Muscle of leg (tissue), 16 donors: ENCODE data around the gene ATF5. TPM values are rescaled to one million over a fixed set of nuclear protein-coding genes. Genes with fewer than 3 reads are reported as not detected.
A peak's percentile ranks its signal among the peaks of the same experiment; 100 is the strongest.

Experiments
- DNase-seq: peaks from one replicate; pipeline ENCODE4 v3.0.0; 2013
- H3K27ac ChIP-seq: one replicate; pipeline ENCODE4 v1.5.1; 2013; ENCODE audit warnings: mild to moderate bottlenecking, low read length, control low read depth
- H3K27me3 ChIP-seq: one replicate; pipeline ENCODE4 v1.6.1; 2013; ENCODE audit warnings: low read length; ENCODE audit not compliant: control insufficient read depth, insufficient read depth
- H3K36me3 ChIP-seq: one replicate; pipeline ENCODE4 v1.6.1; 2013; ENCODE audit warnings: low read length; ENCODE audit not compliant: control insufficient read depth, insufficient read depth
- H3K4me1 ChIP-seq: one replicate; pipeline ENCODE4 v1.6.1; 2013; ENCODE audit warnings: low read length; ENCODE audit not compliant: control insufficient read depth, insufficient read depth
- H3K4me3 ChIP-seq: one replicate; pipeline ENCODE4 v1.5.1; 2013; ENCODE audit warnings: low read length, control low read depth
- H3K9me3 ChIP-seq: replicated peaks from 2 replicates; pipeline ENCODE4 v1.6.1; 2013; ENCODE audit warnings: low read depth, low read length; ENCODE audit not compliant: control insufficient read depth
- WGBS: methylation state at CpG from one replicate; pipeline ENCODE4 v1.1.5; 2013; ENCODE audit warnings: missing lambda C conversion rate; ENCODE audit not compliant: insufficient coverage; 5-methylcytosine and 5-hydroxymethylcytosine counted together
- long read RNA-seq, 11 donors: transcript quantifications; one replicate each; lab custom pipeline, GENCODE V29; 2026
- polyA plus RNA-seq, 8 donors: library from polyadenylated mRNA; unstranded; fragments of 120-200 nt; gene quantifications; one replicate each; pipeline versions ENCODE4 v1.2.1 to v1.2.3, GENCODE V29; 2013; ENCODE audit warnings: inconsistent platforms in 1 of 8, low replicate concordance in 1 of 8; ENCODE audit not compliant: insufficient read length in 8 of 8, insufficient read depth in 1 of 8
- total RNA-seq: library from RNA; stranded (reverse); fragments of 120-200 nt; gene quantifications from one replicate; pipeline ENCODE4 v1.2.4, GENCODE V29; 2013

The ATF5 gene, protein sequence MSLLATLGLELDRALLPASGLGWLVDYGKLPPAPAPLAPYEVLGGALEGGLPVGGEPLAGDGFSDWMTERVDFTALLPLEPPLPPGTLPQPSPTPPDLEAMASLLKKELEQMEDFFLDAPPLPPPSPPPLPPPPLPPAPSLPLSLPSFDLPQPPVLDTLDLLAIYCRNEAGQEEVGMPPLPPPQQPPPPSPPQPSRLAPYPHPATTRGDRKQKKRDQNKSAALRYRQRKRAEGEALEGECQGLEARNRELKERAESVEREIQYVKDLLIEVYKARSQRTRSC
- total RNA-seq (9.0 TPM), polyA plus RNA-seq (10 to 100 TPM; 18.7 to 37.1 (median 27.3) TPM)
- long read RNA-seq, donor 1, partial matches to known transcripts = 0 of 4 reads
- long read RNA-seq, donor 1, other reads (novel, unspliced or antisense) = 0 of 4 reads
- long read RNA-seq, donor 2, partial matches to known transcripts = 0 of 1 reads
- long read RNA-seq, donor 2, other reads (novel, unspliced or antisense) = 0 of 1 reads
- long read RNA-seq, donor 3, transcript ATF5-201 (3 exons, 2,069 nt) = major isoform, 7 of 7 reads
- long read RNA-seq, donor 3, partial matches to known transcripts = 0 of 7 reads
- long read RNA-seq, donor 3, other reads (novel, unspliced or antisense) = 0 of 7 reads
- long read RNA-seq, donor 4, partial matches to known transcripts = 0 of 7 reads
- long read RNA-seq, donor 4, other reads (novel, unspliced or antisense) = 0 of 7 reads
- long read RNA-seq, donor 5, transcript ATF5-201 (3 exons, 2,069 nt) = major isoform, 18 of 23 reads
- long read RNA-seq, donor 5, transcript ATF5-205 (2 exons, 682 nt) = minor isoform, 5 of 23 reads
- long read RNA-seq, donor 5, partial matches to known transcripts = 0 of 23 reads
- long read RNA-seq, donor 5, other reads (novel, unspliced or antisense) = 0 of 23 reads
- long read RNA-seq, donor 6, transcript ATF5-201 (3 exons, 2,069 nt) = major isoform, 5 of 28 reads
- long read RNA-seq, donor 6, partial matches to known transcripts = 18 of 28 reads
- long read RNA-seq, donor 6, other reads (novel, unspliced or antisense) = 0 of 28 reads
- long read RNA-seq, donor 7, partial matches to known transcripts = 6 of 10 reads
- long read RNA-seq, donor 7, other reads (novel, unspliced or antisense) = 0 of 10 reads
- long read RNA-seq, donor 8, partial matches to known transcripts = 5 of 6 reads
- long read RNA-seq, donor 8, other reads (novel, unspliced or antisense) = 0 of 6 reads
- long read RNA-seq, donor 9, partial matches to known transcripts = 14 of 20 reads
- long read RNA-seq, donor 9, other reads (novel, unspliced or antisense) = 0 of 20 reads
- long read RNA-seq, donor 10, partial matches to known transcripts = 0 of 13 reads
- long read RNA-seq, donor 10, other reads (novel, unspliced or antisense) = 9 of 13 reads
- long read RNA-seq, donor 11, transcript ATF5-201 (3 exons, 2,069 nt) = major isoform, 6 of 6 reads
- long read RNA-seq, donor 11, partial matches to known transcripts = 0 of 6 reads
- long read RNA-seq, donor 11, other reads (novel, unspliced or antisense) = 0 of 6 reads

DNA sequence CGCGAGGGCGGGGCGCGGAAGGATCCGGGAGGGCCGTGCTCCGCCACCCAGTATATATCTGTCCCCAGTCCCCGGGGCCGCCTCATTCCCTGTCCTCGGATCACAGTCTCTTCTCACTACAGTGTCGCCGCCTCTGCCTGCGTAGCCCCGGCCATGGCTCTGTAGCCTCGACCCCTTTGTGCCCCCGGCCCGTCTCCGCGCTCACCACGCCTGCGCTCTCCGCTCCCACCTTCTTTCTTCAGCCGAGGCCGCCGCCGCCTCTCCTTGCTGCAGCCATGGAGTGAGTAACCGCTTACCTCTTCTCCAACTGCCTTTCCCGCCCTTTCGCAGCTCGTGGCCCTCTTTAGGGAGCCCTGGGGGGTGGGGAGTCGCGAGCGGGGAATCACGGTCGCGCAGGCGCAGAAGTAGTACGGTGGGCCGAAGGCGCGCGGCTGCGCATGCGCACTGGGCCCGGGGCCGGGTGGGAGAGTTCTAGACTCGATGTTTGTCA, at the start of gene ATF5, which contains the start of gene NUP62:
Gene ATF5, plus strand, starts transcription at position 85 of the 490 bp plus-strand sequence. CDS start 1,646 bp downstream, outside the sequence.
Gene NUP62, minus strand, starts transcription at position 384 of the 490 bp plus-strand sequence. CDS start 19,697 bp downstream, outside the sequence.
- 0% methylated on average over 38 of the region's 48 CpGs for WGBS
- no peaks in the 10 kb centered on the region for H3K9me3 ChIP-seq
- H3K4me1 ChIP-seq = peaks cover 35% of the 10 kb centered on the region
- peak within 1 kb of the TSS; percentile 71 for H3K4me3 ChIP-seq
- peak; percentile 96 for DNase-seq
- peaks cover 44% of the 10 kb centered on the region for H3K36me3 ChIP-seq
- peak within 1 kb of the TSS; percentile 93 for H3K27ac ChIP-seq
- H3K27me3 ChIP-seq = no peaks in the 10 kb centered on the region

- Histone ChIP-seq H3K36me3 (peaks cover 61% of the 10 kb centered on the region), H3K9me3 (no peaks in the 10 kb centered on the region), H3K4me1 (peaks cover 24% of the 10 kb centered on the region), H3K27ac (no peak overlapping the region), H3K27me3 (no peaks in the 10 kb centered on the region), H3K4me3 (no peak overlapping the region)
- 92% methylated on average over 4 of the region's 12 CpGs for WGBS
- peak; percentile 55 for DNase-seq
Observed at GRCh38 chr19:49879243-49879963, 49.6 kb upstream of the ATF5 start.

DNA sequence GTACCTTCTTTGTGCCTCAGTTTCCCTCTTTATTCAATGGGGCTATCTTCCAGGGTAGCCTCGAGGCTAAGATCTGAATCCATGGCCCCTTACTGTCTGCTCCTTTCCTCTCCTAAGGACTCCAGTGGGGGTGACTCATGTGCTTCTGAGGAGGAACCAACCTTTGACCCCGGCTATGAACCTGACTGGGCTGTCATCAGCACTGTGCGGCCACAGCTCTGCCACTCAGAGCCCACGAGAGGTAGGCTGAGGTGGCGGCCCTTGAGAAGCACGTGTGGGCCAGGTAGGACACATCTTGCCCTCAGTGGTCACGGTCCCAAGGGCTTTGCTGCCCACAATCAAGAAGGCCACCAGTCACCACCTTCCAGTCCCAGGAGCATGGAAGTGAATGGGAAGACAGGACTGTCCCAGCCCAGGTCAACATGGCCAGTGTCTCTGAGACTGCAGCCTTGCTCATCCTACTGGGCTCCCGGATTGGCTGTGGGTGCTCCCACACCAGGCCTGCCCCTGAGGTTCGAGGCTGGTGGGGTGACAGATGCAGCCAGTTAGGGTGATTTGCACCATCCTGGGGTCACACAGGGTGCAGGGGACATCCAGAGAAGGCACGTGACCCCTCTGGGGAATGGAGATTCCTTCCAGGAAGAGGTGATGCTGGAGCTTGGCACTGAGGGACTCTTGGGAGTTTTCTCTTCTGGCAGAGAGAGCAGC, 48.7 kb upstream of the ATF5 start:
- peaks cover 62% of the 10 kb centered on the region for H3K36me3 ChIP-seq
- WGBS = 91% methylated on average over 10 of the region's 10 CpGs
- no peaks in the 10 kb centered on the region for H3K9me3 ChIP-seq
- peaks cover 18% of the 10 kb centered on the region for H3K4me1 ChIP-seq
- H3K4me3 ChIP-seq = no peak overlapping the region
- no peaks in the 10 kb centered on the region for H3K27me3 ChIP-seq
- DNase-seq = no peak
- H3K27ac ChIP-seq = no peak overlapping the region

GRCh38 chr19:49881186-49881585, 47.8 kb upstream of the ATF5 start:
- H3K9me3 ChIP-seq = no peaks in the 10 kb centered on the region
- H3K27ac ChIP-seq = no peak overlapping the region
- H3K36me3 ChIP-seq = peaks cover 62% of the 10 kb centered on the region
- H3K4me3 ChIP-seq = no peak overlapping the region
- WGBS = 98% methylated on average over 13 of the region's 17 CpGs
- no peaks in the 10 kb centered on the region for H3K27me3 ChIP-seq
- H3K4me1 ChIP-seq = peaks cover 11% of the 10 kb centered on the region
- no peak for DNase-seq

- Histone ChIP-seq H3K9me3 (no peaks in the 10 kb centered on the region), H3K27ac (no peak overlapping the region), H3K4me1 (peaks cover 11% of the 10 kb centered on the region), H3K36me3 (peaks cover 62% of the 10 kb centered on the region), H3K4me3 (no peak overlapping the region), H3K27me3 (no peaks in the 10 kb centered on the region)
- WGBS = 85% methylated on average over 26 of the region's 31 CpGs
- DNase-seq = no peak
Observed at GRCh38 chr19:49881672-49882394, 47.2 kb upstream of the ATF5 start.

DNA sequence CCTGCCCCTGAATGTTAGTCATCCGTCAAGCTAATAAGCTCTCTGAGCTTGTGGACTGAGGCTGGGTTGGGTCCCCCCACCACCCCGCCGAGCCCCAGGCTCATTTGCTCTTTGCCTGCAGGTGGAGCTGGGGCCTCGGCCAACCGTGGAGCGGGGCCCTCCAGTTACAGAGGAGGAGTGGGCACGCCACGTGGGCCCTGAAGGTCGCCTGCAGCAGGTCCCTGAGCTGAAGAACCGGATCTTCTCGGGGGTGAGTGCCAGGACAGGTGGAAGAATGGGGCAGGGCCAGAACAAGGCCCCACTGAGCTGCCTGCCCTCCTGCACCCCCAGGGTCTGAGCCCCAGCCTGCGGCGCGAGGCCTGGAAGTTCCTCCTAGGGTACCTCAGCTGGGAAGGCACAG, 46.4 kb upstream of the ATF5 start:
- peaks cover 65% of the 10 kb centered on the region for H3K36me3 ChIP-seq
- peaks cover 14% of the 10 kb centered on the region for H3K4me1 ChIP-seq
- no peak overlapping the region for H3K4me3 ChIP-seq
- no peak overlapping the region for H3K27ac ChIP-seq
- no peaks in the 10 kb centered on the region for H3K27me3 ChIP-seq
- DNase-seq = no peak
- WGBS = 98% methylated on average over 14 of the region's 14 CpGs
- H3K9me3 ChIP-seq = no peaks in the 10 kb centered on the region

DNA sequence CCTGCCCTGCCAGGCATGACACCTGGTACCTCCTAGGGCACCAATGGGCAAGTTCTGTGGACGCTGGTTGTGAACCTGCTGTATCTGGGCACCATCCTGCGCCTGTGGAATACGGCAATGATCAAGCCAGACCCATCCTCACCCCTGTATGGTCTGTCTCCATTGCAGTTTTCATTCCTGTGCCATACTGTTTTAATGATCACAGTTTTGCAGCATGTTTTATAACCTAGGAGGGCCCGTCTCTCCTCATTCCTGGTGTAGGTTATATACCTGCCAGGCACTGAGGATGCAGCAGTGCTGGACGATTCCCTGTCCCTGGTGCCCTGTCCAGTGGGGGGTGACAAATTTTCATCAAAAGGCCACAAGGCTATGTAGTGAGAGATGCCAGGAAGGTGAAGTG, 45.9 kb upstream of the ATF5 start:
- H3K27me3 ChIP-seq = no peaks in the 10 kb centered on the region
- H3K4me3 ChIP-seq = no peak overlapping the region
- no peak overlapping the region for H3K27ac ChIP-seq
- peaks cover 14% of the 10 kb centered on the region for H3K4me1 ChIP-seq
- no peaks in the 10 kb centered on the region for H3K9me3 ChIP-seq
- no peak for DNase-seq
- 97% methylated on average over 5 of the region's 5 CpGs for WGBS
- peaks cover 68% of the 10 kb centered on the region for H3K36me3 ChIP-seq

DNA sequence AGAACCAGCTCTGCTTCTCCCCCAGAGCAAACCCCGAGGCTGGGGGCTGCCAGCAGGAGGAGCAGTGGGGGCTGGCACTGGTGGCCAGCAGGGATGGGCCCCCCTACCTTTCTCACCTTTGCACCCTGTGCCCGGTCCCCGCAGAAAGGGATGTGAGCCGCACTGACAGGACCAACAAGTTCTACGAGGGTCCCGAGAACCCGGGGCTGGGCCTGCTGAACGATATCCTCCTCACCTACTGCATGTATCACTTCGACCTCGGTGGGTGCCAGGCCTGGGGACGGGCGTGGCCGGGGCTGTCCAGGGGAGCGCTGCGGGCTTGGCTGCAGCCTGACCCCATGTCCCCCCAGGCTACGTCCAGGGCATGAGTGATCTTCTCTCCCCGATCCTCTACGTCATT, 44.9 kb upstream of the ATF5 start:
- Histone ChIP-seq H3K4me3 (no peak overlapping the region), H3K27ac (no peak overlapping the region), H3K36me3 (peaks cover 64% of the 10 kb centered on the region), H3K27me3 (no peaks in the 10 kb centered on the region), H3K9me3 (no peaks in the 10 kb centered on the region), H3K4me1 (peaks cover 6% of the 10 kb centered on the region)
- no peak for DNase-seq
- 93% methylated on average over 7 of the region's 18 CpGs for WGBS
